NCI-H1417 treated with DMSO at 0.1 percent for 48 hours (cell line): Measurements from ENCODE around the gene PPP4R2.

Experiments
- DNase-seq: peaks from one replicate; lab custom pipeline; 2025; lab: John Stamatoyannopoulos, UW

The PPP4R2 gene, protein sequence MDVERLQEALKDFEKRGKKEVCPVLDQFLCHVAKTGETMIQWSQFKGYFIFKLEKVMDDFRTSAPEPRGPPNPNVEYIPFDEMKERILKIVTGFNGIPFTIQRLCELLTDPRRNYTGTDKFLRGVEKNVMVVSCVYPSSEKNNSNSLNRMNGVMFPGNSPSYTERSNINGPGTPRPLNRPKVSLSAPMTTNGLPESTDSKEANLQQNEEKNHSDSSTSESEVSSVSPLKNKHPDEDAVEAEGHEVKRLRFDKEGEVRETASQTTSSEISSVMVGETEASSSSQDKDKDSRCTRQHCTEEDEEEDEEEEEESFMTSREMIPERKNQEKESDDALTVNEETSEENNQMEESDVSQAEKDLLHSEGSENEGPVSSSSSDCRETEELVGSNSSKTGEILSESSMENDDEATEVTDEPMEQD

DNA sequence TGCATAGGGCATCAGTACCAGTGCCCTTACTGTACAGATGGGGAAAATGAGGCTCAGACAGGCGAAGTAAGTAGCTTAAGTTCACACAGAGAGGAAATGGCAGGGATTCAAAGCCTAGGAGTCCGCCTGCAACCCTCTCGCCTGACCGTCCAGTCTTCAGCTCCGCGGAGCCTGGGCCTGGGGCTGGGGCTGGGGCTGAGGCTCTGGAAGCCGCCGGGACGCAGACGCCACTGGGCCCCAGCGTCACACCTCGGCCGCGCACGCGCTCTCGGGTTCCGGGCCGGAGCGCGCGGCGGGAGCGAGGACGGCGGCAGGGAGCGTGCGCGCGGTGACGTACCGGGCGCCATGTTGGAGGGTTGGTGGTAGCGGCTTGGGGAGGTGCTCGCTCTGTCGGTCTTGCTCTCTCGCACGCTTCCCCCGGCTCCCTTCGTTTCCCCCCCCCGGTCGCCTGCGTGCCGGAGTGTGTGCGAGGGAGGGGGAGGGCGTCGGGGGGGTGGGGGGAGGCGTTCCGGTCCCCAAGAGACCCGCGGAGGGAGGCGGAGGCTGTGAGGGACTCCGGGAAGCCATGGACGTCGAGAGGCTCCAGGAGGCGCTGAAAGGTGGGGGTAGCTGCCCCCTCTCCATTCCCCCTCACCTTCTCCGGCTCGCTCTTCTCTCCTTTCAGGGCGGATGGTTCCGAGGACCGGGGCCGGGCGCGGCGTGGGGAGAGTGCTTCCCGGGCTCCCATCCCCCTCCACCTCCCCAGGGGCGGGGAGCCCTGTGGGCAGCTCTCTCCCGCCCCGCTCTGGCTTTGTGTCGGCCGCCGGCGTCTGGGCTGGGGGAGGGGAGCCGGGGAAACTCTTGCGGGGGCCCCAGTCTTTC is at the start of gene PPP4R2:
Gene PPP4R2 (plus strand): TSS at position 339 of the 861 bp plus-strand sequence. CDS start 227 bp downstream, at position 566.
- DNase-seq = no peak

DNA sequence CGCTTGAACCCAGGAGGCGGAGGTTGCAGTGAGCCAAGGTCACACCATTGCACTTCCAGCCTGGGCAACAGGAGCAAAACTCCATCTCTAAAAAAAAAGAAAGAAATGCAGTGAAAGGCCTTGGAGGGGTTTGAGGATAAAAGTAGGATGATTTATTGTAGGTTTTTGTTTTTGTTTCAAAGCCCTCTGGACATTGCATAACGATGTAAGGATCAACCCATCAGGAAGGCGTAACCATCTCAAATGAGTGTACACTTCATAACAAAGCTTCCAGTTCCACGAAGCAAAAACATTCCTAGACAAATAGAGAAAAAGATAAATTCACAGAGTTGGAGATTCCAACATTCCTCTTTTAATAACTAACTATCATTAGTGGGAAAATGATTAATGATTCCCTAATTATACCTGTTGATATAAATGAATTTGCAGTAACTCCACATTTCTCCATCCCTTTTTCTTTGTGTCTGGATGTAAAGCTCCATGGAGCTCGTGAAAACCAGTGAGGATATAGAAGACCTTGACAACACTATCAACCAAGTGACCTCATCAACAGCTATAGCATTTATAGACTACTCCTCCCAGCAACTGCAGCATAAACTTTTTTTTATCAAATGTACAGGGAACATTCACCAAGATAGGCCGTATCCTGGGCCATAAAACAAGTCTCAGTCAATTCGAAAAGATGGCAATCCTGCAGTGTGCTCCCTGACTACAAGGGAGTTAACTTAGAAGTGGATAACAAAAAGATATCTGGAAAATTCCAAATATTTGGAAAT is 48.7 kb upstream of the PPP4R2 start:
- DNase-seq = no peak

DNA sequence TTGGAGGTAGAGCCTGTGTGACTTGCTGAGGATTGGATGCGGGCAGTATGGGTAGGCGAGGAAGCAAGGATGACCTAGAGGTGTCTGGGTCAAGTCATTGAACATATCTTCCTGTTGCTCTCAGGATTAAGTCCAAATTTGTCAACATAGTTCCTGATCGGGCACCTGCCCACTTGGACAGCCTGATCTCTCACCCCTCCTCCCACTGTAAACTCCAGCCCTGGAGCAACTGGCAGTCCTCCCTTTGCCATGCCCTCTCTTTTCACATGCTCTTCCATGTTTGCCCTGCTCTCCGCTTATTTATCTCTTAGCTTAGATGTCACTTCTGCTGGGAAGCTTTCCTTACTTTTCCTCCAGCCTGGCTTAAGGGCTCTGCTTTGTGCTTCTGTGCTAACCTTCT is 47.6 kb upstream of the PPP4R2 start:
- no peak for DNase-seq

DNA sequence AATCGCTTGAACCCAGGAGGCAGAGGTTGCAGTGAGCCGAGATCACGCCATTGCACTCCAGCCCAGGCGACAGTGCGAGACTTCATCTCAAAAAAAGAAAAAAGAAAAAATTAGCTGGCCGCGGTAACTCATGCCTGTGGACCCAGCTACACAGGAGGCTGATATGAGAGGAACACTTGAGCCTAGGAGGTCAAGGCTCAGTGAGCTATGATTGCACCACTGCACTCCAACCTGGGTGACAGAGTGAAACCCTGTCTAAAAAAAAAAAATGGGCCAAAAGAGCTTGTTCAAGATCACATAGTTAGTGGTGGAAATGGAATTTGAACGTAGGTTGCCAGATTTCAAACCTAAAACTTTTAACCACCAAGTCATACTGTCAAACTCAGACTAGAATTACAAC is 46.2 kb upstream of the PPP4R2 start:
- DNase-seq = no peak

DNA sequence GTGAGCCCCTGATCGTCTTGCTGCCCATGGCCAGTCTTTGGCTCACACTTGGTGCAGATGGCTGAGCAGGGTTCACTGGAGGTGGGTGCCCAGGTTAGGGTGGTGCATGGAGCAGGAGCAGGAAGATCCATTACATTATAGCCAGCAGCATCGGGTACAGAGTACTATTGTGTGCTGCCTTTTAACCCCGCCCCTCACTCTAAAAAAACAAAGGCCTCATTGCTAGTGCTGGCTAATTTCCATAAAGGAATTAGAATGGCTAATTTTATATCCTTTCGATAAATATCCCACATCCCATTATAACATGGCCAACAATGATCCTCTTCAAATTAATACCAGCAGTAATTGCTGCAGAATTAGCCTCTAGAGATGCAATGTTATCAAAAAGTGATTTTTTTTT is 45.8 kb upstream of the PPP4R2 start:
- DNase-seq = no peak

DNA sequence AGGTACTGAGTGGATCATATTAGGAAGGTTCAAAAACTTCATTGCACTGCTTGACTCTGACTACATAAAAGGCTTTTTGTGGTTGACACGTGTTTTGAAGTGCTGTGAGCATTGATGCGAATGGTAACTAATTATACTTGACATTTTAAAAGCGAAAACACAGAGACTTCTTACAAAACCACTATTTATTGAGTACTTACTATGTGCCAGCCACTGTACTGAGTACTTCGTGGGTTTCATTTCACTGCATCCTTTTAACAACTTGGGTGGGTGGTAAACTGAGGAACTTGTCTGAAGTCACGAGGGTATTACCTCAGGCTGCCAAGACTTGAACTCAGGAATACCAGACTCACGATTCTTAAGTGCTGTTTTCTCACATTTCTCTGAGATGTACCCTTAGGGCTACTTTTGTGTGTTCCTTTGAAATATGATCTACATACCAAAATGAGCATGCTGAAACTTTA is 45.3 kb upstream of the PPP4R2 start:
- DNase-seq = no peak

DNA sequence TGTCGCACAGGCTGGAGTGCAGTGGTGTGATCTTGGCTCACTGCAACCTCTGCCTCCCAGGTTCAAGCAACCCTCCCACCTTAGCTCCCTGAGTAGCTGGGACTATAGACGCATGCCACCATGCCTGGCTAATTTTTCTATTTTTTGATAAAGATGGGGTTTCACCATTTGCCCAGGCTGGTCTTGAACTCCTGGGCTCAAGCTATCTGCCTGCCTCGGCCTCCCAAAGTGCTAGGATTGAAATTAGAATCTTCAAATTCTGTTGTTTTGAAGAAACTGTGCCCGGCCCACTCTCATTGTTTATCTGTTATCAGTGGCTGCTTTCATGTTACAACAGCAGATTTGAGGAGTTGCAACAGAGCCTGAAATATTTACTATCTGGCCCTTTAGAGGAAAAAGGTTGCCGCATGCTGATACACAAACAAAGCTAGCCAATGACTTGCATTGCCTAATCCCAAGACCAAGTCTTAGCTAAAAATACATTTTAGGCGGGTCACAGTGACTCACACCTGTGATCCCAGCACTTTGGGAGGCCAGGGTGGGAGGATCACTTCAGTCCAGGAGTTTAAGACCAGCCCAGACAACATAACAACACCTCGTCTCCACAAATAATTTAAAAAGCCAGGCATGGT is 43.2 kb upstream of the PPP4R2 start:
- no peak for DNase-seq

DNA sequence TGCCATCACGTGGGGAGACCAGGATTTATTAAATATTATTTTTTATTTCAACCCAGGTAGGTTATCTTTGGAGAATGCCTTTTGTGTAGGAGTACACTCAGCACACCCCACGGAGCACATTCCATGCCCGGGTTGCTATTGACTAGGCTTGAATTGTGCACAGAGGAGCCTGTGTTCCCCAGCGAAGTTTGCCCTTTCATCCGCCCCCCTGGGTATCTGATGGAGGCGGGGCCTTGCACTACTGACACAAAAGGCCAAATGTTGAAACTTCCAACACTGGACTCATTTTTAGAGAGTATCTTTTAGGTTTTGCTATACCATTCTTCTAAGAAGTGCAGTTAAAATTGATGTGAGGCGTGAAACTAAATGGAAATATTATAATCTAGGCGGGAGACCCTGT is 39.3 kb upstream of the PPP4R2 start:
- no peak for DNase-seq

DNA sequence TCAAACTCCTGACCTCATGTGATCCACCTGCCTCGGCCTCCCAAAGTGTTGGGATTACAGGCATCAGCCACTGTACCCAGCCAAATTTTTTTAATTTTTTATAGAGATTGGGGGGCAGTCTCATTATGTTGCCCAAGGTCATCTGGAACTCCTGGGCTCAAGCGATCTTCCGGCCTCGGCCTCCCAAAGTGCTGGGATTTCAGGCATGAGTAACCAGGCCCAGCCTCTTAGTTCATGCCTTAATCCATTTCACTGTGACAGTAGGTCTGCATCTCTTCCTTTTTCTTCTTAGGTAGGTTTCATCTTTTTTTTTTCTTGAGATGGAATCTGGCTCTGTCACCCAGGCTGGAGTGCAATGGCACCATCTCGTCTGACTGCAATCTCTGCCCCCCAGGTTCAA is 37.3 kb upstream of the PPP4R2 start:
- DNase-seq = no peak

DNA sequence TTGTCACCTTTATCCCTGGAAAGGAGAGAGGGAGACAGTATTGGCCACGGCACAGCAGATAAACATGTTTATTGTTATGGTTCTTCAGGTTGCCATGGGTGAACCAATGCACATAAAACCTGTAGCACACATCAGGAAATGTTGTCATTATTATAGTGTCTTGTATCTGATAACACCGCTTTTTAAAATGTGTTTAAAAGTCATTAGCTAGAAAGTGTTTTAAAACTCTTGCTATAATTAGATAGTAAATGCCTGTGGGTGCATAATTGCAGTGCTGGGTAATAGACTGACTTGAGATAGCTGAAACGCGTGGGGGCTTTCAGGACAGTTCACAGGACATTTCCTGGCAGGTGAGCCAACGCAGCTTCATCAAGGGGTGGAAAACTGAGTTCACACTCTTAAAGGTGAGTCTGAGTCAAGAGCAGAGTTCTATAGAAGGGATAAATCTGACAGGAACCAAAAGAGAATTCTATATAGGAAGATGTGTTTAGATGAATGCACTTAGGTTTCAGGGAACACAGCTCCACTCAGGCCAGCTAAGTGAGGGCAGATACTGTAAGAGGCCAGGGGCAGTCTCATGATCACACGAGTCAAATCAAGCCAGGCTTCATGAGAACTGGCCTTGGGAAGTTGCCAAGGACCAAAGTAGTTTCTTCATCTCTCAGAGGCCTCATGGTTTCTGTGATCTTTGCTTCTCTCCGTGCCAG is 35.6 kb upstream of the PPP4R2 start:
- DNase-seq = no peak

DNA sequence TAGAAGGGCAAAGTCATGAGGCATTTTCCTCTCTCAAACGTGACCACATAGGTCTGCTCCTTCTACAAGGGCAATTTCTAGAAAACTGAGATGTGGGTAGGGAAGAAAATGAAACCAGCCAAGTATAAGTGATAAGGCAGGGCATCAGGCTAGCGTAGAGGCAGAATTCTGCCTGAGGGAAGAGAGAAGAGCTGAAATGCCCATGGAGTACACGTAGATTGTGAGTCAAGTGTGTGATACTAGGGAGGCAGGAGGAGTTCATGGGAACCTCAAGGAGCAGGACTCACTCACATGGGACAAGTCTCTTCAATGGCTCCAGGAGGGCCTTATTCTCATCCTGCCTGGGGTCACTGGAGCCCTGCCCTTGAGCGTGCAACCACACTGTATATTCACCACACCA is 34.9 kb upstream of the PPP4R2 start:
- no peak for DNase-seq

DNA sequence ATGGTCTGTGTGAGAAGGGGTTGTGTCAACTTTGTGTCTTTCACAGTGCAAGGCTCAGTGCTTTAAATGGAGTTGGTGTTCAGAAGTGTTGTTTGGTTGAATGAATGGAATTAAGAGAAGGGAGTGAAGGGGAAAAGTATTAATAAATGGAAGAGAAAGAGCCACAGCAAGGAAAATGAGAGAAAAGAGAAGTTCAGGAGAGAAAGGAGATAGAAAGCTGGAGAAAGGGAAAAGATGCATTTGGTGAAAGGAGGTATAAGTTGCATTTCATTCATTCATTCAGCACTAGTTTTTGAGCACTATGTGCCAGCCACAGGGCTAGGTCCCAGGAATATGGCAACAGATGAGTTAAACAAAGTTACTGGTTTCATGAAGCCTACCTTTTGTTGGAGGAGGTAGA is 34.3 kb upstream of the PPP4R2 start:
- no peak for DNase-seq

DNA sequence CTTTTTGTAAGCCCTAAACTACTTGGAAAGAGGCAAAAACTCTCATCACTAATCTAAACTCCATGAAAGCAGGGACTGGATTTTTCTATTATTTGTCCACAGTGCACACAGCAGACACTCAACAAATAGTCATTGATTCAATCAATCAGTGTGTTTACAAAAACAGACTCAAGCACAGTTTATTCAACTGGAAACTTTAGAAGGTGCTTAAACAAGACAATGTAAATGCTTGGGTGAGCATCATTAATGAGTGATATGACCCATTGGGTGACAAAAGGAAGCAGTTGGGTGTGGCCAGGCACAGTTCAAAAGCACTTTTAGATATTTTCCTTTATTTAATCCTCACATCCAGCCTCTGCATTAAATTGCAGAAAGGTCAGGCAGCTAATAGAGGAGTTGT is 32.0 kb upstream of the PPP4R2 start:
- DNase-seq = no peak

DNA sequence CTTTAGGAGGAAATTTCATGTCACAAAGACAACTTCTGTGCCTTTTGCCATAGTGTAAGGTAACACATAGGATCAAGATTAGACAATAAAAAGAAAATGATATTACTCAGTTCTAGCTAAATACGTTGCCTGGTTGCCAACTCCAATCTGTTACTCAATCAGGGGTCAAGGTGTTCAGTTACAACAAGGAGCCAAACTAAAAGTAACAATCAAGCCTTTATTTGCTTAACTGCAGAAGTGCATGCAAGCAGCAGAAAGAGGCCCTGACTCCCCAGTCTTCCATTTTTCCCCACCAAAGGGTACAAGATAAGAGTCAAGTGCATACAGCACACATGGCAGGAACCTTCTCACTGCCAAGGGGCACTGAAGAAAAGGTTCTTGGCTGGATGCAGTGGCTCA is 28.3 kb upstream of the PPP4R2 start:
- no peak for DNase-seq

DNA sequence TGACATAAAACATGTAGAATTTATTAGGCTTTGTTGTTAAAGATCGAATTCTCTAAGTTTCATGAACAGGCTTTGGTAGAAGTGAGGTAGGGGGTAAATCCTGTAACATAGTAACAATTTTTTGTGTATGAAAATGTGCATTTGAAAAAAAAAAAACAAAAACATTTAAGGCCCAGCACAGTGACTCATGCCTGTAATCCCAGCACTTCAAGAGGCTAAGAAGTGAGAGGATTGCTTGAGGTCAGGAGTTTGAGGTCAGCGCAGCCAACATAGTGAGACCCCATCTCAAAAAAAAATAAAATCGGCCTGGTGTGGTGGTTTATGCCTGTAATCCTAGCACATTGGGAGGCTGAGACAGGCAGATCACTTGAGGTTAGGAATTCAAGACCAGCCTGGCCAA is 26.8 kb upstream of the PPP4R2 start:
- no peak for DNase-seq

DNA sequence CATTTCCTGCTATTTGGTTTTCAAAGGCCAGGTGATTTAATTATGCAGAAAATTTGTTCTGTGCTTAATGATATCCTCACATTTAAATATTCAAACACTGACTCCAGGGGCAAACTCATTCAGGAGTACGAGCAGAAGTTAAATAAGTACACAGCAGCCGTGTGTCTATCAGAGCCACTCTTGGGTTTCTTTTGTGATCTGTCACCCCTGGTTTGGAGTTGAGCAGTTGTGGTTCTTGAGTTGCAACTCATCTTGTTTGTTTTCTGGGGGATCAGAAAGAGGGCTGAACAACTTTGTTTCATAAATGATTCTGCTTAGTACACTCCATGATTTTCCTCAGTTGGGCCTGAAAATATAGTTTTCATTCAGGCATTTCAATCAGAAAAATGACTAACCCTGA is 25.7 kb upstream of the PPP4R2 start:
- no peak for DNase-seq

DNA sequence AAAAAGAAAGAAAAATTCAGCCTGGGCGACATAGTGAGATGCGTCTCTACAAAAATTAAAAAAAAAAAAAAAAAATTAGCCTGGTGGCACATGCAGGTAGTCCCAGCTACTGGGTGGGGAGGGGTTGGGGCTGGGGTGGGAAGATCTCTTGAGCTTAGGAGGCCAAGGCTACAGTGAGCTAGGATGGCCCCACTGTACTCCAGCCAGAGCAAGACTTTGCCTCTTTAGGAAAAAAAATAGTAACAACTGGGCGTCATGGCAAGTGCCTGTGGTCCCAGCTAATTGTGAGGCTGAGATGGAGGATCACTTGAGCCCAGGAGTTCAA is 23.9 kb upstream of the PPP4R2 start:
- no peak for DNase-seq

DNA sequence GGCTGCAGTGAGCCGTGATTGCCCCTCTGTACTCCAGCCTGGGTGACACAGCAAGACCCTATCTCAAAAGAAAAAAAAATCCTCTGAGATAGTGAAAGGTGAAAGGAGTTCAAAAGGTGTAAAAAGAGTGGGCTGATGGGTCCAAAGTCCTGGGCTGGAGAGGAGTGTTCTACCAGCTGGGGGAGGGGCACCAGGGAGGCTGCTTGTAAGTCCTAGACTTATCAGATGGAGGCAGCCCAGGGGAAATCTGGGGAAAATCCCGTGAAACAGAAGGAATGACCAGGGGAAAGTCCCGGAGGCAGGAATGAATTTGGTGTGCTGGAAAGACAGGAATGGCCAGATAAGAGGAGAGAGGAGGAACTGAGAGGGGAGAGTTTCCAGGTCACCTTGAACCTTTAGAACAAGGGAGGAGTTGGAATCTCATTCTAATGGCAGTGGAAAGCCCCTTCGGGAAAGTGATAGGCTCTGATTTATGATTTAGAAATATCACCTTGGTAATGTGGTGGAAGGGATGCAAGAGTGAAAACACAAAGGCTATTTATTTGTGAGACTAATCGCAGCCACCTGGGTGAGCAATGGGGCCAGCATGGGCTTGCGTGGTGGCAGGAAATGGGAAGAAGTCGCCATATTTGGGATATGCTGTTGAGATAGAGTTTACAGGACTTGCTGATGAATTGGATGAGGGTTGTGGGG is 23.4 kb upstream of the PPP4R2 start:
- DNase-seq = no peak

DNA sequence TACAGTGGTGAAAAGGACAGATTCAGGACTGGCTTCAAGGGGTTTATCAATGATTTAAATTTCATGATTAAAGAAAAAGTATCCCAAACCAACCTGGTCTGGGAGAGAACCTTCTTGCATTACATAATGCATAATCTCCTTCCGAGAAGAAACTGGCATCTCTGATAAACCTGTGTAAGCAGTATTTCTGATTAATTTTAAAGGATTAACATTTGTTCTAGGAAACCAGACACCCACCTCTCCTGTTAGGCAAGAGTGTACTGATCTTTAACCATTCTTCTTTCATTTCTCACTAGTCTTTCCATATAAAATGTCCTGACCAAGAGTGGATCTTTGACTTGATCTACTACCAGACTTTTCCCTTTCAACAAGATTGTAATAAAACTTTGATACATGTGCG is 22.8 kb upstream of the PPP4R2 start:
- DNase-seq = no peak

DNA sequence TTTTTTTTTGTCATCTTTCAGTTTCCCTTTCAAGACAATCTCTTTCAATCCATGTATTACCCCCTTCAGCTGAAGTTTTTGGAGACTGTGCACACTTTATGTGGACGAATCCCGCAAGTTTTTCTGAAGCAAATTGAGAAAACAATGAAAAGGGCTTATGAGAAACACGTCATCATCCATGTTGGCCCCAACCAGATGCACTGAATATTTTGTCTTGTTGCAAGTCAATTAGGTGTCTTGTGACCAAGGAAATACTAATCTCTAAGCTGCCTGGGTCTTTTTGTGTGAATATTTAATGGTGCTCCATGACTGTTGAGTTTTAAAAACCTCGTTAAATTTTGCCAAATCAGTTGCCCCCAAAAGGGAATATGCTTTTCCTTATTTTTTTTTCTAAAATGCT is 21.7 kb upstream of the PPP4R2 start:
- no peak for DNase-seq

DNA sequence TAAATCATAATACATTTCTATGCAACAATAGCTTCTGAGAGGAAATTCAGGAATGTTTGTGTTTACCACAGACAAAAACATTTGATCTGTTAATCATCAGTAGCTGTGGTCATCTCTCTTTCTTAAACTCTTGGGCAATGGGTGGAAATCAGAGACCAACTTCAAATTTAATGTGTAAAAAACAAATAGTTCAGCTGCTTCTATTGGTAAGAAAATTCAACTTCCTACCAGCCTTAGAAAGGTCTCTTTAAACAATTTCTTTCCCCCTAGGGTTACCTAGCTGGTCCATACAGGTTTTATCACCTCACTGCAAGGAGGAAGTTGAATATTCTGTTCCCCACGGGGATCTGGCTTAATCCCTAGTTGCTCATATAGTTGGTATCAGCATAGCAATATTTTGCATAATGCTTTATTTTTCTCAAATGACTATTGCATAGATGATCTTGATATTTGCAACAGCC is 20.3 kb upstream of the PPP4R2 start:
- DNase-seq = no peak
